Upper lobe of right lung (tissue), 1 donor: Measurements from ENCODE around the gene OCA2. TPM values are rescaled to one million over a fixed set of nuclear protein-coding genes. Genes with fewer than 3 reads are reported as not detected.
A peak's percentile ranks its signal among the peaks of the same experiment; 100 is the strongest.

ENCODE experiments used
- ATAC-seq: fragments of 200-7000 bp; cut with Tn5 transposase; one replicate; pipeline ENCODE4 v1.9.1; 2020; ENCODE audit warnings: mild to moderate bottlenecking, moderate library complexity
- DNase-seq: peaks from one replicate; pipeline ENCODE4 v3.0.0-alpha.2; 2020
- H3K27ac ChIP-seq: fragments of 200-600 bp; one replicate; pipeline ENCODE4 v1.8.0; 2022
- H3K27me3 ChIP-seq: fragments of 200-600 bp; one replicate; pipeline ENCODE4 v1.8.0; 2022; ENCODE audit warnings: mild to moderate bottlenecking
- H3K36me3 ChIP-seq: fragments of 200-600 bp; one replicate; pipeline ENCODE4 v1.8.0; 2022
- H3K4me1 ChIP-seq: fragments of 200-600 bp; one replicate; pipeline ENCODE4 v1.8.0; 2022
- H3K4me3 ChIP-seq: fragments of 200-600 bp; one replicate; pipeline ENCODE4 v1.8.0; 2022; ENCODE audit warnings: mild to moderate bottlenecking
- H3K9me3 ChIP-seq: fragments of 200-600 bp; one replicate; pipeline ENCODE4 v1.8.0; 2022
- CTCF ChIP-seq: fragments of 200-600 bp; IDR thresholded peaks from one replicate; pipeline ENCODE4 v1.8.0; 2022; ENCODE audit warnings: antibody characterized with exemption
- intact Hi-C: fragments of 100-400 bp; cut with DNase I; formaldehyde crosslinking; loops from one replicate; pipeline ENCODE4 v1.11.0; 2022
- total RNA-seq: library from RNA; stranded (reverse); fragmentation: NEBNext Ultra II Directional; extraction: Animal tissue kit (Norgen Biotek cat#: 25700); gene quantifications from one replicate; pipeline ENCODE4 v1.2.1, GENCODE V29; 2021
- donor health status: DM: no; HTN: yes; CAD: no; lungs with severe emphysema.

OCA2 gene
- total RNA-seq, 1 donor from 2014 or later, result 0.55 TPM

- DNase-seq, result no peak
- Histone ChIP-seq H3K27me3 (no peaks in the 10 kb centered on the region), H3K4me1 (no peaks in the 10 kb centered on the region), H3K27ac (no peak overlapping the region), H3K36me3 (peaks cover 39% of the 10 kb centered on the region), H3K4me3 (no peak overlapping the region), H3K9me3 (no peaks in the 10 kb centered on the region)
- ATAC-seq, result no peak
- intact Hi-C loops, result no loop called here
- no peak for TF ChIP-seq CTCF
Measured at GRCh38 chr15:28132524-28133275, 33.6 kb upstream of the OCA2 start.

GRCh38 chr15:28131946-28132345 lies 32.8 kb upstream of the OCA2 start:
- no peak for TF ChIP-seq CTCF
- Histone ChIP-seq H3K27me3 (no peaks in the 10 kb centered on the region), H3K27ac (no peak overlapping the region), H3K4me3 (no peak overlapping the region), H3K9me3 (no peaks in the 10 kb centered on the region), H3K36me3 (peaks cover 46% of the 10 kb centered on the region), H3K4me1 (no peaks in the 10 kb centered on the region)
- no peak for DNase-seq
- ATAC-seq, result no peak
- intact Hi-C loops, result no loop called here

GRCh38 chr15:28131400-28131799 lies 32.3 kb upstream of the OCA2 start:
- H3K36me3 ChIP-seq, result peaks cover 46% of the 10 kb centered on the region
- intact Hi-C loops, result no loop called here
- H3K4me1 ChIP-seq, result no peaks in the 10 kb centered on the region
- H3K27ac ChIP-seq, result no peak overlapping the region
- TF ChIP-seq CTCF, result no peak
- no peak for DNase-seq
- H3K9me3 ChIP-seq, result no peaks in the 10 kb centered on the region
- no peak for ATAC-seq
- H3K4me3 ChIP-seq, result no peak overlapping the region
- no peaks in the 10 kb centered on the region for H3K27me3 ChIP-seq

- no peak for TF ChIP-seq CTCF
- no peak overlapping the region for H3K4me3 ChIP-seq
- ATAC-seq (no peak), DNase-seq (peak; percentile 37)
- no peaks in the 10 kb centered on the region for H3K4me1 ChIP-seq
- H3K36me3 ChIP-seq, result peaks cover 46% of the 10 kb centered on the region
- no peak overlapping the region for H3K27ac ChIP-seq
- H3K9me3 ChIP-seq, result no peaks in the 10 kb centered on the region
- no peaks in the 10 kb centered on the region for H3K27me3 ChIP-seq
- intact Hi-C loops, result no loop called here
Measured at GRCh38 chr15:28130651-28131050, 31.5 kb upstream of the OCA2 start.

- DNase-seq (no peak), ATAC-seq (no peak)
- H3K36me3 ChIP-seq, result peaks cover 53% of the 10 kb centered on the region
- TF ChIP-seq CTCF, result no peak
- intact Hi-C loops, result no loop called here
- no peak overlapping the region for H3K27ac ChIP-seq
- H3K9me3 ChIP-seq, result no peaks in the 10 kb centered on the region
- H3K4me3 ChIP-seq, result no peak overlapping the region
- no peaks in the 10 kb centered on the region for H3K4me1 ChIP-seq
- no peaks in the 10 kb centered on the region for H3K27me3 ChIP-seq
Measured at GRCh38 chr15:28129231-28129848, 30.2 kb upstream of the OCA2 start.
